ENCODE measurements around the gene TXNDC11. TPM values are rescaled to one million over a fixed set of nuclear protein-coding genes. Genes with fewer than 3 reads are reported as not detected.

Gene TXNDC11
- total RNA-seq, 6 donors from 2014 or later = 81.2 to 148 (median 117) TPM

DNA sequence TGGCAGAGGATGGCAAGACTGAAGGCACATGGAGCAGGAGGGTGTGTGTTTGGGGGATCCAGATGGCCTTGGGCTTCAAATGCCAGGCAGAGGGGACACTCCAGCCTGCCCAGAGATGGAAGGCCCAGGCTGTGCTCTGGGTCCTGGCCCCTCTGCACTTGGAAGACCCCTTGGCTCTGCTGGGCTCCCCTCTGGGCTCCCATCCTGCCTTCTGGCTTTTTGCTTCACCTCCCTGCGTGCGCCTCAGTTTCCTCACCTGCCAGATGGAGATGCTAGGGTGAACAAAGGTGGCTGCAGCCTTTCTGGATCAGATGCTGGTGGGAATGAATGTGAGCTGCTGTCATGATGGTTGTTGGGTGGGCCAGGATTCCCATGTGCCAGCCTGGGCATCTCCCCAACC lies 71.4 kb downstream of the TXNDC11 start:
- H3K27me3 ChIP-seq = no peaks in the 10 kb centered on the region
- 94% methylated on average over 2 of the region's 2 CpGs; no CpG with 5 or more reads in 1 of the 2 donors for WGBS, 2 donors
- H3K36me3 ChIP-seq = peaks cover 0 to 9% (median 4%) of the 10 kb centered on the region in 4 donors
- no peak for ATAC-seq (ENCODE audit: low FRiP score in 2 of 2)
- DNase-seq = no peak
- H3K4me3 ChIP-seq = no peak overlapping the region
- peaks cover 40 to 63% (median 53%) of the 10 kb centered on the region in 4 donors for H3K4me1 ChIP-seq
- TF ChIP-seq, protein P1, sequence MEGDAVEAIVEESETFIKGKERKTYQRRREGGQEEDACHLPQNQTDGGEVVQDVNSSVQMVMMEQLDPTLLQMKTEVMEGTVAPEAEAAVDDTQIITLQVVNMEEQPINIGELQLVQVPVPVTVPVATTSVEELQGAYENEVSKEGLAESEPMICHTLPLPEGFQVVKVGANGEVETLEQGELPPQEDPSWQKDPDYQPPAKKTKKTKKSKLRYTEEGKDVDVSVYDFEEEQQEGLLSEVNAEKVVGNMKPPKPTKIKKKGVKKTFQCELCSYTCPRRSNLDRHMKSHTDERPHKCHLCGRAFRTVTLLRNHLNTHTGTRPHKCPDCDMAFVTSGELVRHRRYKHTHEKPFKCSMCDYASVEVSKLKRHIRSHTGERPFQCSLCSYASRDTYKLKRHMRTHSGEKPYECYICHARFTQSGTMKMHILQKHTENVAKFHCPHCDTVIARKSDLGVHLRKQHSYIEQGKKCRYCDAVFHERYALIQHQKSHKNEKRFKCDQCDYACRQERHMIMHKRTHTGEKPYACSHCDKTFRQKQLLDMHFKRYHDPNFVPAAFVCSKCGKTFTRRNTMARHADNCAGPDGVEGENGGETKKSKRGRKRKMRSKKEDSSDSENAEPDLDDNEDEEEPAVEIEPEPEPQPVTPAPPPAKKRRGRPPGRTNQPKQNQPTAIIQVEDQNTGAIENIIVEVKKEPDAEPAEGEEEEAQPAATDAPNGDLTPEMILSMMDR (IDR thresholded peaks at IDR 0.05) = no peak
- TF ChIP-seq EP300 (IDR thresholded peaks at IDR 0.05) (no peak), POLR2A (IDR thresholded peaks at IDR 0.05) (no peak), POLR2AphosphoS5 (IDR thresholded peaks at IDR 0.05) (no peak)
- H3K27ac ChIP-seq = peak overlapping the region in 2 of 4 donors; percentile 28 to 90
- H3K9me3 ChIP-seq = no peaks in the 10 kb centered on the region

DNA sequence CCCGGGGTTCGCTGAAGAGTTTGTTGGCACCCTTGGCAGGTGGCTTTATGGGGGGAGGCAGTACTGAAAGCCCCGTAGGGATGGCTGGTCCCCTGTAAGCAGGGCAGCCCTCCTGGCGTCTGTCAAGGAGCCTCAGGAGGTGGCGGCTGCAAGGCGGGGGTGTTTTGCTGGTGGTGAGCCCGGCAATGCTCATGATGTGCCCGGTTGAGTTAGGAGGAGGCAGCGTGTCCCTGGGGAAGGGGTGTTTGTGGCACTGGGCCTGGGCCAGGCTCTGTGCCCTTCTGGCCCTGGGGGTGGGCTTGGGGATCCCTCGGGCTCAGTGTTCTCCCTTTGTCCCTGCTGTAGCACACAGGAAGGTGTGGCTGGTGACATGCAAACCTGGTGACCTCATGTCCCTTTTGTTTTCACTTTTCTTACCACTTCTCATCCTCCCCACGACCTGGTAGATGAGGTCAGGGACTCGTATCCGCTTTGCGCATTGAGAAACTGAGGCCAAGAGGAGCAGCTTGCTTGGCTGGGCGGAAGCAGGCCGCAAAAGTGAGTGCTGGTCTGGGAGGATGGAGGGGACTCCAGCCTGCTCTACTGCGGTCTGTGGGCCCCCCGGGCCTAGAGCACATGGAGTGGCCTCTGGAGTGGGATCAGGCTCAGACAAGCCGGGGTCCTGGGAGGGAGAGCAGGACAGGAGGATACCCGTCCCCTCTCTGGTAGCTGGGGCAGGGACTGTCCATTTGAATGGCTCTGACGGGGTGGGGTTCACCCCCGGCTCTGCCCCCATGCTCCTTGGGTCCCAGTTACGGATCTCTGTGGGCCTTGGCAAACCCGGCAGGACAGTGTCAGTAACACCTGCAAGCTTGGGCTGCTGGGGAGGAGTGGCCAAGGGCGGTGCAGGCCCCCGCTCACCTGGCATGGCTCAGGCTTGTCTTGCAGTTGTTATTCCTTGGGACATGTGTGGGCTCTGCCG lies 72.2 kb downstream of the TXNDC11 start:
- Histone ChIP-seq H3K36me3 (peaks cover 0 to under 1% (median 0%) of the 10 kb centered on the region in 4 donors), H3K27me3 (no peaks in the 10 kb centered on the region), H3K27ac (peak overlapping the region; percentile 66 to 90 (median 86)), H3K4me3 (peak overlapping the region in 2 of 4 donors; percentile 92 to 98), H3K9me3 (no peaks in the 10 kb centered on the region), H3K4me1 (peaks cover 40 to 63% (median 53%) of the 10 kb centered on the region in 4 donors)
- 75% methylated on average over 15 to 27 of the region's 27 CpGs for WGBS, 2 donors
- TF ChIP-seq POLR2AphosphoS5 (IDR thresholded peaks at IDR 0.05) (no peak), POLR2A (IDR thresholded peaks at IDR 0.05) (no peak)
- DNase-seq = peak in 1 of 2 donors; percentile 73
- no peak for ATAC-seq (ENCODE audit: low FRiP score in 2 of 2)

DNA sequence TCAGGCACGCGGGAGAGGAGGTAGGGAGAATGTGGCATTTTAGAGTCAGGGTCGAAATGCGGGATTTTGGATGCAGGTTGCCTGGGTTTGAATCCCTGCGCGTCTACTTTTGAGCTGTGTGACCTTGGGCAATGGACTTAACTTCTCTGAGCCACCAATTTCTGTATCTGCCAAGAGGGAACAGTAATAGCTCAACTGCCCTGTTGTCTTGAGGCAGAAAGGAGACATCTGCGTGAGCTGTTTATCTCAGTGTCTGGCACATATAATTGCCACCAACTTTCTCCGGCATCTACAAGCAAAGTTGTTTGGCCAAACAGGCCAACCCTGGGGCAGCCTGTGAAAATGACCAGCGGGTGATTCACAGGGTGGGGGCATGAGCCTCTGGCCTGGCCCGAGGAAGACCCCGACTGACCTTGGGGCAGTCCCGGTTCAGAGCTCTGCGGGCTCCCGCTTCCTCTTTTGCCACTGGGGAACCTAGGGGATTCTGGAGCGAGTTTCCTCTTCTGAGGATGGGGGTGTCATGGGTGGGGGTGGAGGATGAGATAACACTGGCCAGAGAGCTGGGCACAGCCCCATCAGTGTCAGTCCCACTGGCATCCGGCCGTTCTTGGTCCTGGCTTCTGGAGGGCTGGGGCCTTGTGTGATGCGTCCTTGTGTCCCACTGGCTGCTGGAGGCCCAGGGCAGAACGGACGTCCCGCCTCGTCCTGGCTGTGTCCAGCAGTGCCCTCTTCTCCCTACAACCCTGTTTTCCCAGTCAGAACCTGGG lies 73.1 kb downstream of the TXNDC11 start:
- peak; percentile 54 to 58 for ATAC-seq (ENCODE audit: low FRiP score in 2 of 2)
- peak in 1 of 2 donors; percentile 80 for DNase-seq
- H3K4me1 ChIP-seq = peaks cover 36 to 57% (median 49%) of the 10 kb centered on the region in 4 donors
- H3K27me3 ChIP-seq = no peaks in the 10 kb centered on the region
- no peaks in the 10 kb centered on the region for H3K9me3 ChIP-seq
- no peaks in the 10 kb centered on the region for H3K36me3 ChIP-seq
- WGBS, 2 donors = 20 to 29% methylated on average over 1 to 22 of the region's 22 CpGs
- H3K4me3 ChIP-seq = peak overlapping the region; percentile 91 to 98 (median 94)
- TF ChIP-seq POLR2A (IDR thresholded peaks at IDR 0.05) (no peak), EP300 (IDR thresholded peaks at IDR 0.05) (no peak), POLR2AphosphoS5 (IDR thresholded peaks at IDR 0.05) (peak in 1 of 2 donors; percentile 29)
- TF ChIP-seq, protein P1 (IDR thresholded peaks at IDR 0.05) = no peak
- H3K27ac ChIP-seq = peak overlapping the region; percentile 66 to 90 (median 86)

DNA sequence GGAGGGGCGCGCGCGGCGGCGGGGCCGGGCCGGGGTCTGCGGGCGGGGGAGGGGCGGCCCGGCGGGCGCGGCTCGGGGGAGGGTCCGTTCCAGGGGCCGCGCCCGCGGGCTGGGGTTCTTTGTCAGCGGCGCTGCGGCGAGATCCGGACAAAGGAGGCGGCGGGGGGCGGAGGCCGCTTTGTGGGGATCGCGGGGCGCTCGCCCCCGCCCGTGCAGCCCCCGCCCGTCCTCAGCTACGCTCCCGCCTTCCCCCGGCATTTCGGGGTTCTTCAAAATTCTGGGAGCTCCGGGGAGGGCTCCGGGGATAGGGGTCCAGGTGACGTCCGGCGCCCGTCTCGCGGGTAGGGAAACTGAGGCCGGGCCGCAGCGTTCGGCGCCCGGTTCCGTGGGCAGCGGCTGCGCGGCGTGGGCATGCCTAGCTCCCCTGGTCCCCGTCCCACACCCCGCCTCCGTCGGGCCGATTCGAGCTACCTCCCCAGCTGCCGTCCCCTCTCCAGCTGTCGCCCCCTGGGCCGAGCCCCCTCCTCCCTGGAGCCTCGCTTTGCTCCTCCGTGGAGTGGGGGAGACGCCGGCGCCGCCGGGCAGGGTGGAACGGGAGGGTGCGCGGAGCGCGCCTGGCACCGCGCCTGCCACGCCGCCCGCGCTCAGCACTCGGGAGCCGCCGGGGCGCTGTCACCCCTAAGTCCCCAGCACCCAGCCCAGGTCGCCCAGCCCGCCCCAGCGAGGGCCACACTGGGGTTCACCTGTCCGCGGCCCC lies 73.9 kb downstream of the TXNDC11 start:
- H3K4me1 ChIP-seq = peaks cover 32 to 49% (median 43%) of the 10 kb centered on the region in 4 donors
- ATAC-seq (ENCODE audit: low FRiP score in 2 of 2) (peak in 1 of 2 donors; percentile 25), DNase-seq (peak in 1 of 2 donors; percentile 91)
- H3K4me3 ChIP-seq = peak overlapping the region; percentile 91 to 98 (median 94)
- WGBS, 2 donors = 0 to 1% methylated on average over 24 of the region's 97 CpGs
- H3K9me3 ChIP-seq = no peaks in the 10 kb centered on the region
- TF ChIP-seq POLR2A (IDR thresholded peaks at IDR 0.05) = no peak
- no peak for TF ChIP-seq POLR2AphosphoS5 (IDR thresholded peaks at IDR 0.05)
- TF ChIP-seq, protein P1 (IDR thresholded peaks at IDR 0.05) = no peak
- no peak for TF ChIP-seq EP300 (IDR thresholded peaks at IDR 0.05)
- H3K36me3 ChIP-seq = no peaks in the 10 kb centered on the region
- no peaks in the 10 kb centered on the region for H3K27me3 ChIP-seq
- peak overlapping the region; percentile 66 to 90 (median 86) for H3K27ac ChIP-seq

All from upper lobe of left lung (tissue), 6 donors.